ENCODE measurements around the gene PIGK.

The PIGK gene

GRCh38 chr1:77061162-77061561, 158.1 kb downstream of the PIGK start:
- DNase-seq, result no peak
- Histone ChIP-seq H3K9me3 (replicated peaks; ENCODE audit: insufficient read depth, low read length) (no peaks in the 10 kb centered on the region), H3K9ac (ENCODE audit: low read length) (no peak overlapping the region), H3K9me2 (replicated peaks; ENCODE audit: insufficient read depth, low read length) (no peaks in the 10 kb centered on the region), H3F3A (ENCODE audit: insufficient read depth, low read length) (no peaks in the 10 kb centered on the region), H3K4me2 (ENCODE audit: low read depth, low read length) (no peak overlapping the region), H3K4me1 (ENCODE audit: low read length) (no peaks in the 10 kb centered on the region), H3K79me2 (ENCODE audit: low read length) (no peaks in the 10 kb centered on the region), H4K20me1 (ENCODE audit: insufficient read depth, low read length) (no peaks in the 10 kb centered on the region), H2AFZ (ENCODE audit: low read length) (no peak overlapping the region), H3K4me3 (ENCODE audit: low read length) (no peak overlapping the region), H3K36me3 (replicated peaks; ENCODE audit: insufficient read depth, low read length) (no peaks in the 10 kb centered on the region), H3K27ac (ENCODE audit: low read length) (no peak overlapping the region), H3K27me3 (replicated peaks; ENCODE audit: insufficient read depth, low read length) (no peaks in the 10 kb centered on the region)
- no peak for TF ChIP-seq EZH2phosphoT487 (IDR thresholded peaks at IDR 0.05; ENCODE audit: low read length)
- TF ChIP-seq CTCF (IDR thresholded peaks at IDR 0.05; ENCODE audit: low read length), result no peak
- TF ChIP-seq EZH2 (optimal IDR thresholded peaks at IDR 0.05; ENCODE audit: low read depth, low read length), result no peak

GRCh38 chr1:77060000-77060399, 159.2 kb downstream of the PIGK start:
- Histone ChIP-seq H3K4me3 (ENCODE audit: low read length) (no peak overlapping the region), H3K36me3 (replicated peaks; ENCODE audit: insufficient read depth, low read length) (no peaks in the 10 kb centered on the region), H4K20me1 (ENCODE audit: insufficient read depth, low read length) (no peaks in the 10 kb centered on the region), H3K9me2 (replicated peaks; ENCODE audit: insufficient read depth, low read length) (no peaks in the 10 kb centered on the region), H3K4me2 (ENCODE audit: low read depth, low read length) (no peak overlapping the region), H3K27me3 (replicated peaks; ENCODE audit: insufficient read depth, low read length) (no peaks in the 10 kb centered on the region), H2AFZ (ENCODE audit: low read length) (no peak overlapping the region), H3K4me1 (ENCODE audit: low read length) (no peaks in the 10 kb centered on the region), H3K9ac (ENCODE audit: low read length) (no peak overlapping the region), H3K9me3 (replicated peaks; ENCODE audit: insufficient read depth, low read length) (no peaks in the 10 kb centered on the region), H3F3A (ENCODE audit: insufficient read depth, low read length) (no peaks in the 10 kb centered on the region), H3K27ac (ENCODE audit: low read length) (no peak overlapping the region), H3K79me2 (ENCODE audit: low read length) (no peaks in the 10 kb centered on the region)
- TF ChIP-seq EZH2phosphoT487 (IDR thresholded peaks at IDR 0.05; ENCODE audit: low read length) (no peak), CTCF (IDR thresholded peaks at IDR 0.05; ENCODE audit: low read length) (no peak), EZH2 (optimal IDR thresholded peaks at IDR 0.05; ENCODE audit: low read depth, low read length) (no peak)
- no peak for DNase-seq

- no peaks in the 10 kb centered on the region for H3K79me2 ChIP-seq (ENCODE audit: low read length)
- no peak overlapping the region for H3K9ac ChIP-seq (ENCODE audit: low read length)
- H3K9me3 ChIP-seq (replicated peaks; ENCODE audit: insufficient read depth, low read length), result no peaks in the 10 kb centered on the region
- H2AFZ ChIP-seq (ENCODE audit: low read length), result no peak overlapping the region
- no peak for DNase-seq
- no peak overlapping the region for H3K4me2 ChIP-seq (ENCODE audit: low read depth, low read length)
- H3K36me3 ChIP-seq (replicated peaks; ENCODE audit: insufficient read depth, low read length), result no peaks in the 10 kb centered on the region
- no peak overlapping the region for H3K27ac ChIP-seq (ENCODE audit: low read length)
- no peaks in the 10 kb centered on the region for H3K27me3 ChIP-seq (replicated peaks; ENCODE audit: insufficient read depth, low read length)
- H3K9me2 ChIP-seq (replicated peaks; ENCODE audit: insufficient read depth, low read length), result no peaks in the 10 kb centered on the region
- TF ChIP-seq EZH2 (optimal IDR thresholded peaks at IDR 0.05; ENCODE audit: low read depth, low read length) (no peak), EZH2phosphoT487 (IDR thresholded peaks at IDR 0.05; ENCODE audit: low read length) (no peak), CTCF (IDR thresholded peaks at IDR 0.05; ENCODE audit: low read length) (no peak)
- no peaks in the 10 kb centered on the region for H4K20me1 ChIP-seq (ENCODE audit: insufficient read depth, low read length)
- H3K4me1 ChIP-seq (ENCODE audit: low read length), result no peaks in the 10 kb centered on the region
- no peaks in the 10 kb centered on the region for H3F3A ChIP-seq (ENCODE audit: insufficient read depth, low read length)
- H3K4me3 ChIP-seq (ENCODE audit: low read length), result no peak overlapping the region
Measured at GRCh38 chr1:77057994-77058585, 161.1 kb downstream of the PIGK start.
